OCI-M1 (cell line): Measurements from ENCODE around the gene PDE4D.

Experiments
- DNase-seq: peaks from one replicate; lab custom pipeline; 2025; lab: John Stamatoyannopoulos, UW

PDE4D gene

DNA sequence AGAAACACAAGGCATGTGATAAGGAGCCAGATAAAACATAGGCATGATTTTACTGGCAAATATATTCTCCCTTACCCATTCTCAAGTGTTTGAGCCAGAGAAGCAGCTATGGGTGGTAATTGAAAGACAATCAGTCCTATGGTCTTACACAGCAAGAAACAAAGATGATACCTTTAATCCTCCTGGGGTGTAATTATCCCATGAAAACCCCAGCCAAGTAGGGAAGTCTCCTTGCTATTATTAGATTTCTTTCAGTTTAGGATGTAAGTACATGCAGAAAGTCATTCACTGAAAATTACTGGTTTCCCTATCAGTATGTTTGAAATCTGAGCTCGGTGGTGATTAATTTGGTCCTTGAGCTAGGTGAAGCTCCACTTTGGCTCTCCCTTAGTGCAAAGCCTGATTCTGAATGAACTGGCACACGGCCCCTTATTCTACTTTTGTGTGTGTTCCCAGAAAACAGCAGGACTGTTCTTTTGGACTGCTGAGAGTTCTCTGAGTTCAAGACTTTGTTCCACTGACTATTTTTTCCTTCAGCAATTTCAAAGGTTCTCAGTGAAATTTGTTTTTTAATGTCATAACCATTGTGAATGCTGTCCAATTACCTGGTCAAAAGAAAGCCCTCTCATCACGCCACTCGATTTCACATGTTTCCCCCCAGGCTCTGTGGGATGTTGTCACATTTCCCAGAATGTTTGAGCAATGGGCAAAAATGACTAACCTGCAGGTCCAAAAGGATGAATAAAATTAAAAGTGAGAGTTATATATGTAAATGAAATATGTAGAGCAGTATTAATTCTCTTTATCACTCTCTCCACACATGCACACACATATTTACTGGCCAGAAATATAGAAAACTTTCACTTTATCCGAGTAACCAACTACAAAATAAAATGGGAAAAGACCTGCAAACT, 967.6 kb downstream of the PDE4D start:
- no peak for DNase-seq

DNA sequence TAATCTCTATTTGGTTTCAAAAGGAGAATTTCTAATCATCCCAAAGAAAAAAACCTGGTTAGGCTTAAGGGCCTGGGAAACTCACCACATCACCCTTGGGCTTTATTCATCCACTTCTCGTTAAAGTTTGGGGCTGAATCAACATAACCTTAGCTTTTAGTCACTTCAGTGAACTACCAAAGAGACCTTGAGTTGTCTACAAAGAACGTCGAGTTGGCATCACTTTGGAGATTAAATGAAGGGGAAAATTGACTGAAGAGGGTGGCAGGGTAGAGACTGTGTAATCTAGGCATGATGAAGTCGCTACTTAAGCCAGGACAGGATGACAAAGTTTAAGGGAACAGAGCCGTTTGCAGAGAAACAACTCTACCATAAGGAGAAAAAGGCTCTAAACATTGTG, 969.2 kb downstream of the PDE4D start:
- DNase-seq, result no peak

DNA sequence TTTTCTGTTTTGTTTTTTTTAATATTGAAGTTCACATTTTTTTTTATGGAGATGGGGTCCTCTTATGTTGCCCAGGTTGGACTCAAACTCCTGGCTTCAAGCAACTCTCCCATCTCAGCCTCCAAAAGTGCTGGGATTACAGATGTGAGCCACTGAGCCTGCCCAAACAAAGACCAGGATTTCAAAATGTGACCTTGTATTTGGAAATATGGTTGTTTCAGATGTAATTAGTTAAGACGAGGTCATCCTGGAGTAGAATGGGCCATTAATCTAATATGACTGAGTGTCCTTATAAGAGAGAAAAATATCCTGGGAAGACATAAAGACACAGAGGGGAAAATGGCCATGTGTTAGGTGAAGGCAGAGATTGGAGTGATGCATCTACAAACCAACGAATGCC, 970.2 kb downstream of the PDE4D start:
- DNase-seq, result no peak

DNA sequence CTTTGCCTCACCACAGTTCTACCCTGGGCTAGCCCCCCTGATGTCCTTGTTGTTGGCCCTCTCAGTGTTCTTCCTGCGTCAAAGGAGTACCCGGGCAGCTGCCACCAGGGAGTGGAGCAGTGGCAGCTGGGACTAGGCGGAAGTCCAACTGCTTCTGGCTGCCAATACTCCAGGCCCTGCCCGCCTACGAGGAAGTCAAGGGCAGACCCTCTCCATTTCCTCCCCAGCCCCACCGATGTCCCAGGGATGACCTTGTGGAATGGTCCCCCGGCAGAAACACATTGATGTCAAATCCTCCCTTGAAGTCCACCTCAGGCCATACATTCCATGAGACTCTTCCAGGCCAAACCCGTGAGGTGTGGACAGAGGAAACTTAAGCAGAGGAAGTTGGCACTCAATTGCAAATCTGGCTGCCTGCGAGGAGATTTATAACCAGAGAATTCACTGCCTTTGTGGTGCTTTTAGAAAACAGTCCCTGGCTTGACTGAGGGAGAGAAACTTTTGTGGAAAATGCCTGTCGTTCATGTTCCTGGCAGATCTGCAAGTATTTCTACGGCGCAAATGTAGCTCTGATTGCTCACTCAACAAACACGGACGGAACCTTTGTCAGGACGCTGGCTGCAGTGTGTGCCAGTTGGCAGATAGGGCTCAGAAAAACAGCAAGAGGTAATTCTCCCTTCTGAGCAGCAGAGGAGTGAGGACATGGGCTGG, 970.9 kb downstream of the PDE4D start:
- DNase-seq, result no peak

DNA sequence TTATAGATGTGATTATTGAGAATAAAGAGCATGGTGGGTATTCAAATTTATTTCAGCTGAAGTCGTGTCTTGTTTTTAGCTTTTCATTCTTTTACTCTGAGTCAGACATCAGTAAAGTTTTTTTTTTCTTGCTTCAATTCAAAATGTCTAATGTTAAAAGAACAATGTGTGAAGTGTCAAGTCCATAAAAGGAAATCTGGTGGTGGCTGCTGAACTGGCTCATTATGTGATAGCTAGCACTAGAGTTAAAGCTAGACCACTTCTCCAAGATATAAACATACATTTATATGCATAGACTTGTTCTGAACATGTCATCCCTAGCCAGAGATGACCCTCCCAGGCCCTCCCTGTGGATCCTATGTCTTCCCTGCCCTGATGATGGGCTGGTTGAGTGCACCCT, 972.4 kb downstream of the PDE4D start:
- DNase-seq, result no peak

DNA sequence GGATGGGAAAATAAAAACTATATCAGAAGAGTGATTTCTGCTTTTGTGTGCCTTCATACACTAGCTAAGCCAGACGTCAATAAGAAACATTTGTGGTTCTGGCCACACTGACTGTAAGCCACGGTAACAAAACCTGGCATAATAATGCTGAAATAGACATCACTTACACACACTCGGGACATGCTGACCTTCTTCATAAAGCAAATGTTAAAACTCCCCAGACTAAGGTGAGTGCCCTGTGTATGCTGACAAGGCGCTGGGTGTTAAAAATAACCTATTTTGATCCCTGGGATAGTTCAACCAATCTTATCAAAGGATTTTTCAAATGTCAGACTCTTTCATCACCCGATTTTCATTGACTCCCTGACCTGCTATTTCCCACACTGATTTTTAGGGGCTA, 973.7 kb downstream of the PDE4D start:
- DNase-seq, result no peak
